ENCODE results near the gene SDK1.
A peak's percentile ranks its signal among the peaks of the same experiment; 100 is the strongest.

The SDK1 gene

DNA sequence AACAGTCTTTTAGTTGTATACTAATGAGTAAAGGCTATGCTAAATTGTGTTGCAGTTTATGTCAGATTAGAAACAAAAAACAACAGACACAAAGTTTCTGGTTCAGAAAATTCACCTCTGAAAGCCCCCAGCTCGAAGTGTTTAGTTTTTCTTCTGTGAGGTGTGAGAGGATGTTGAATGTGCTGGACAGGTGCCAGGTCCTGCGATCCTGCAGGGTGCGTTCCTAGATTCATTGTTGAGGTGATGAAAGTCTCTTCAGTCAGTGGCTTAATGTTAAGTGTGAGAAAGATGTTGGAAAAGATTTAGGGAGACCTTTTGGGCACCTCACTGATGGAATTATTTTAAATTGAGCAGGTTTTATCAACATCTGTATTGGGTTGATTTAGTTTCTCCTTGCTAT, 287.3 kb downstream of the SDK1 start:
- in situ Hi-C loops (cut with HindIII; ENCODE audit: low sequenced_read_pairs), result no loop called here
- TF ChIP-seq CTCF (IDR thresholded peaks at IDR 0.05; ENCODE audit: low read depth, low read length), result no peak

DNA sequence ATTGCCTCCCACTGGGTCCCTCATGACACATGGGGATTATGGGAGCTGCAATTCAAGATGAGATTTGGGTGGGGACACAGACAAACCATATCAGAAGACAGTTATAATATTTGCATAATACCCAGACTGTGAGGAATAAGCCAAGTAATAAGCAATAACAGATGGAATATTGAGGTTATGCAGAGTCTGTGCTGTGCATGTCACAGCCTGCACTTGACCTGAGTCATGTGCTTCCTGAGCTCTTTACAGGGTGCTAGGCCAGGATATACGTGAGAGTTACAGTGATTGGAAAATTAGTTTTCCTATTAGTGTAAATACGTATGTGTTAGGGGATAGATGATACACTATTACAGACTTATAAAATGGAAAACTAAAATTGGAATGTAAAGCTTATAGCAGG, 288.7 kb downstream of the SDK1 start:
- in situ Hi-C loops (cut with HindIII; ENCODE audit: low sequenced_read_pairs), result no loop called here
- DNase-seq (ENCODE audit: low read depth, low spot score), result no peak
- TF ChIP-seq CTCF (IDR thresholded peaks at IDR 0.05; ENCODE audit: low read depth, low read length), result no peak
- H3K4me3 ChIP-seq (ENCODE audit: low read depth, low read length), result no peak overlapping the region

More for the DNA sequence above, 287.3 kb downstream of the SDK1 start:
- no peak for DNase-seq (ENCODE audit: low read depth, low spot score)
- H3K4me3 ChIP-seq (ENCODE audit: low read depth, low read length), result no peak overlapping the region

- H3K4me3 ChIP-seq (ENCODE audit: low read depth, low read length), result no peak overlapping the region
- DNase-seq (ENCODE audit: low read depth, low spot score), result no peak
- in situ Hi-C loops (cut with HindIII; ENCODE audit: low sequenced_read_pairs), result no loop called here
- no peak for TF ChIP-seq CTCF (IDR thresholded peaks at IDR 0.05; ENCODE audit: low read depth, low read length)
Measured at GRCh38 chr7:3591219-3591618, 290.2 kb downstream of the SDK1 start.

GRCh38 chr7:3591944-3592343, 290.9 kb downstream of the SDK1 start:
- no peak for DNase-seq (ENCODE audit: low read depth, low spot score)
- no peak for TF ChIP-seq CTCF (IDR thresholded peaks at IDR 0.05; ENCODE audit: low read depth, low read length)
- in situ Hi-C loops (cut with HindIII; ENCODE audit: low sequenced_read_pairs), result no loop called here
- no peak overlapping the region for H3K4me3 ChIP-seq (ENCODE audit: low read depth, low read length)

GRCh38 chr7:3592401-3593134, 291.5 kb downstream of the SDK1 start:
- peak; percentile 15 for DNase-seq (ENCODE audit: low read depth, low spot score)
- in situ Hi-C loops (cut with HindIII; ENCODE audit: low sequenced_read_pairs), result no loop called here
- TF ChIP-seq CTCF (IDR thresholded peaks at IDR 0.05; ENCODE audit: low read depth, low read length), result peak; percentile 7
- H3K4me3 ChIP-seq (ENCODE audit: low read depth, low read length), result peak overlapping the region; percentile 7

DNA sequence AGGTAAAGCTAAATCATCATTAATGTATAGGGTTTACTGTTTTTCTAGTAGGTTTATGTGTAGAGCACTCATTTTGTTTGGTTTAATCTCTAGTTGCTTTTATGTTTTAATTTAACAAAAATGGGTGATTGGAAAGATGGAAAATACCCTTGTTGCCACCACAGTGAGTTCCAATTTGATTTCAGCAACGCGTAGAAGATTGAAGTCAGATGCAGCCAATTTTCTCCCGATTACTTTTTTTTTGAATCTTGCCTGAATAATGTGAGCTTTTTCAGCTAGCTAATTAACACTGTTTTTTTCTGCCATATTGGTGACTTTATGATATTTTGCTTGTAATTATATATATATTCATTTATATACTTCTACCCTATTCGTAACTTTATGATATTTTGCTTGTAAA, 293.8 kb downstream of the SDK1 start:
- no peak overlapping the region for H3K4me3 ChIP-seq (ENCODE audit: low read depth, low read length)
- no peak for DNase-seq (ENCODE audit: low read depth, low spot score)
- no peak for TF ChIP-seq CTCF (IDR thresholded peaks at IDR 0.05; ENCODE audit: low read depth, low read length)
- in situ Hi-C loops (cut with HindIII; ENCODE audit: low sequenced_read_pairs), result no loop called here

Measured in astrocyte of the spinal cord (primary cell).